ENCODE results near the gene SLC25A26.

GRCh38 chr3:66237552-66237951 lies 16.8 kb downstream of the SLC25A26 start:
- TF ChIP-seq, protein P1, sequence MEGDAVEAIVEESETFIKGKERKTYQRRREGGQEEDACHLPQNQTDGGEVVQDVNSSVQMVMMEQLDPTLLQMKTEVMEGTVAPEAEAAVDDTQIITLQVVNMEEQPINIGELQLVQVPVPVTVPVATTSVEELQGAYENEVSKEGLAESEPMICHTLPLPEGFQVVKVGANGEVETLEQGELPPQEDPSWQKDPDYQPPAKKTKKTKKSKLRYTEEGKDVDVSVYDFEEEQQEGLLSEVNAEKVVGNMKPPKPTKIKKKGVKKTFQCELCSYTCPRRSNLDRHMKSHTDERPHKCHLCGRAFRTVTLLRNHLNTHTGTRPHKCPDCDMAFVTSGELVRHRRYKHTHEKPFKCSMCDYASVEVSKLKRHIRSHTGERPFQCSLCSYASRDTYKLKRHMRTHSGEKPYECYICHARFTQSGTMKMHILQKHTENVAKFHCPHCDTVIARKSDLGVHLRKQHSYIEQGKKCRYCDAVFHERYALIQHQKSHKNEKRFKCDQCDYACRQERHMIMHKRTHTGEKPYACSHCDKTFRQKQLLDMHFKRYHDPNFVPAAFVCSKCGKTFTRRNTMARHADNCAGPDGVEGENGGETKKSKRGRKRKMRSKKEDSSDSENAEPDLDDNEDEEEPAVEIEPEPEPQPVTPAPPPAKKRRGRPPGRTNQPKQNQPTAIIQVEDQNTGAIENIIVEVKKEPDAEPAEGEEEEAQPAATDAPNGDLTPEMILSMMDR (IDR thresholded peaks at IDR 0.05; ENCODE audit: low read depth, low read length, poor library complexity, severe bottlenecking) = no peak
- TF ChIP-seq EZH2phosphoT487 (IDR thresholded peaks at IDR 0.05; ENCODE audit: borderline replicate concordance, low read length) = no peak
